HepG2 (cell line): ENCODE data around the gene SLC19A1.

Source experiments
- ELK4 ChIP-seq: sonication (generic); formaldehyde crosslinking; IDR thresholded peaks from 2 replicates; pipeline ENCODE4 v1.9.0; 2021; ENCODE audit warnings: missing genetic modification reagents, borderline replicate concordance
- EZH2 ChIP-seq: conservative IDR thresholded peaks from 2 replicates; pipeline ENCODE4 v1.6.1; 2012; ENCODE audit warnings: mild to moderate bottlenecking, low read depth, low read length, moderate library complexity
- NR2C2 ChIP-seq: sonication (generic); formaldehyde crosslinking; IDR thresholded peaks from 2 replicates; pipeline ENCODE4 v1.4.0; 2020; ENCODE audit warnings: missing genetic modification reagents, mild to moderate bottlenecking, moderate library complexity, borderline replicate concordance
- PREB ChIP-seq: sonication (generic); formaldehyde crosslinking; IDR thresholded peaks from 2 replicates; pipeline ENCODE4 v1.4.0; 2020; ENCODE audit warnings: missing genetic modification reagents
- REPIN1 ChIP-seq: sonication (generic); formaldehyde crosslinking; IDR thresholded peaks from 2 replicates; pipeline ENCODE4 v1.8.0; 2022; ENCODE audit warnings: missing genetic modification reagents, low read depth, mild to moderate bottlenecking, borderline replicate concordance
- SIN3A ChIP-seq: IDR thresholded peaks from 2 replicates; pipeline ENCODE4 v1.6.1; 2011; ENCODE audit warnings: low read depth, mild to moderate bottlenecking, control low read depth, low read length, borderline replicate concordance
- TAF1 ChIP-seq: sonication (generic); formaldehyde crosslinking; IDR thresholded peaks from 2 replicates; pipeline ENCODE4 v1.4.0; 2020; ENCODE audit warnings: missing genetic modification reagents
- TOE1 ChIP-seq: sonication (generic); formaldehyde crosslinking; IDR thresholded peaks from 2 replicates; pipeline ENCODE4 v1.4.0; 2020; ENCODE audit warnings: mild to moderate bottlenecking, missing genetic modification reagents
- ZNF354B ChIP-seq: sonication (generic); formaldehyde crosslinking; IDR thresholded peaks from 2 replicates; pipeline ENCODE4 v1.8.0; 2022; ENCODE audit warnings: mild to moderate bottlenecking, missing genetic modification reagents
- ZNF512B ChIP-seq: sonication (generic); formaldehyde crosslinking; IDR thresholded peaks from 2 replicates; pipeline ENCODE4 v1.5.1; 2020; ENCODE audit warnings: missing genetic modification reagents, mild to moderate bottlenecking, borderline replicate concordance

DNA sequence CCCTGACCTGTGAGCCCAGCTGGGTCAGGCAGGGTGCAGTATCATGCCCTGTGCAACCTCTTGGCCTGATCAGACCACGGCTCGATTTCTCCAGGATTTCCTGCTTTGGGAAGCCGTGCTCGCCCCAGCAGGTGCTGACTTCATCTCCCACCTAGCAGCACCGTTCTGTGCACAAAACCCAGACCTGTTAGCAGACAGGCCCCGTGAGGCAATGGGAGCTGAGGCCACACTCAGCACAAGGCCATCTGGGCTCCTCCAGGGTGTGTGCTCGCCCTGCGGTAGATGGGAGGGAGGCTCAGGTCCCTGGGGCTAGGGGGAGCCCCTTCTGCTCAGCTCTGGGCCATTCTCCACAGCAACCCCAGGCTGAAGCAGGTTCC lies 29.6 kb downstream of the SLC19A1 start:
- TF ChIP-seq REPIN1 (CRISPR knock-in tag) (no peak), EZH2 (no peak), TOE1 (CRISPR knock-in tag) (no peak), NR2C2 (no peak), ZNF354B (CRISPR knock-in tag) (no peak), PREB (CRISPR knock-in tag) (no peak), ELK4 (no peak), TAF1 (CRISPR knock-in tag) (no peak), ZNF512B (CRISPR knock-in tag) (no peak), SIN3A (no peak)
